ENCODE data around the gene NXPH1.

DNA sequence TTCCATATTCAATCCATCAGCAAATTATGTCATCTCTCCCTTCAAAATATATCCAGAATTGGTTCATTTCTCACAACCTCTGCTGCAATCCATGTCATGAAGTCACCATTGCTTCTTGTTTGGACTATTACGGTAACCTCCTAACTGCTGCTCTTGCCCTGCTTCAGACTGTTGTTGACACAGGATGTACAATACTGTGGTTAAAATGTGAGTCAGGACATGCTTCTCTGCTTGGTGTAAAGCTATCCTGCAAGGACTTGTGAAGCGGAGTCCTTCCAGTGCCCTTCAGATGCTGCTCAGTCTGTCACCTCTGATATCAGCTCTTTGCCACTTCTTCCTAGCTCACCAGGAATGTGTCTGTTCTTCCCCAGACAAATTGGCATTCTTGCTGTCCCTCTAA lies 10.4 kb upstream of the NXPH1 start:
- TF ChIP-seq, protein P1, sequence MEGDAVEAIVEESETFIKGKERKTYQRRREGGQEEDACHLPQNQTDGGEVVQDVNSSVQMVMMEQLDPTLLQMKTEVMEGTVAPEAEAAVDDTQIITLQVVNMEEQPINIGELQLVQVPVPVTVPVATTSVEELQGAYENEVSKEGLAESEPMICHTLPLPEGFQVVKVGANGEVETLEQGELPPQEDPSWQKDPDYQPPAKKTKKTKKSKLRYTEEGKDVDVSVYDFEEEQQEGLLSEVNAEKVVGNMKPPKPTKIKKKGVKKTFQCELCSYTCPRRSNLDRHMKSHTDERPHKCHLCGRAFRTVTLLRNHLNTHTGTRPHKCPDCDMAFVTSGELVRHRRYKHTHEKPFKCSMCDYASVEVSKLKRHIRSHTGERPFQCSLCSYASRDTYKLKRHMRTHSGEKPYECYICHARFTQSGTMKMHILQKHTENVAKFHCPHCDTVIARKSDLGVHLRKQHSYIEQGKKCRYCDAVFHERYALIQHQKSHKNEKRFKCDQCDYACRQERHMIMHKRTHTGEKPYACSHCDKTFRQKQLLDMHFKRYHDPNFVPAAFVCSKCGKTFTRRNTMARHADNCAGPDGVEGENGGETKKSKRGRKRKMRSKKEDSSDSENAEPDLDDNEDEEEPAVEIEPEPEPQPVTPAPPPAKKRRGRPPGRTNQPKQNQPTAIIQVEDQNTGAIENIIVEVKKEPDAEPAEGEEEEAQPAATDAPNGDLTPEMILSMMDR (IDR thresholded peaks at IDR 0.05), result no peak
- no peak for TF ChIP-seq POLR2A (IDR thresholded peaks at IDR 0.05)
